GM12878 (cell line): Measurements from ENCODE around the gene MIER1. TPM values are rescaled to one million over a fixed set of nuclear protein-coding genes. Genes with fewer than 3 reads are reported as not detected.

Experiments used
- ATAC-seq: fragments of 200-7000 bp; cut with Tn5 transposase; 3 replicates; pipeline ENCODE4 v1.9.1; 2020; ENCODE audit warnings: mild to moderate bottlenecking, moderate library complexity
- BruUV-seq: library from RNA; stranded (reverse); fragments of 400-500 nt; replicated peaks from 2 replicates; lab custom pipeline; 2021; lab: Mats Ljungman, UMichigan
- CTCF ChIA-PET: fragments of 300-600 bp; sonication (Branson Sonifier 250); formaldehyde crosslinking; extraction: SDS; loops from one replicate; lab custom pipeline; 2021; ENCODE audit warnings: inconsistent platforms; lab: Yijun Ruan, JAX
- POLR2A ChIA-PET: fragments of 350-600 bp; formaldehyde crosslinking; extraction: SDS; loops from one replicate; lab custom pipeline; 2021; ENCODE audit warnings: inconsistent platforms; lab: Charles Lee
- RAD21 ChIA-PET: fragments of 300-600 bp; sonication (Branson Sonifier 250); formaldehyde crosslinking; loops from one replicate; lab custom pipeline; 2023; ENCODE audit warnings: antibody characterized with exemption; ENCODE audit not compliant: unreplicated experiment; lab: Charles Lee
- SMC1A ChIA-PET: fragments of 300-600 bp; sonication (Branson Sonifier 250); formaldehyde crosslinking; loops from one replicate; lab custom pipeline; 2023; ENCODE audit not compliant: unreplicated experiment, uncharacterized antibody; lab: Charles Lee
- DNase-seq: peaks from one replicate; pipeline ENCODE4 v3.0.0-alpha.2; 2011; ENCODE audit warnings: low read depth, low spot score
- FAIRE-seq: peaks from 3 replicates; lab custom pipeline; 2011; peaks lifted over from hg19 to GRCh38; lab: Jason Lieb, UNC
- H2AFZ ChIP-seq: 2 replicates; pipeline ENCODE4 v1.6.0; 2011; ENCODE audit warnings: low read depth, low read length, control low read depth; ENCODE audit not compliant: control insufficient read depth
- H3K27ac ChIP-seq: 2 replicates; pipeline ENCODE4 v1.5.1; 2011; ENCODE audit warnings: control low read depth; ENCODE audit not compliant: control insufficient read depth, insufficient read depth
- H3K27me3 ChIP-seq, 2 experiments: replicated peaks in 1 of 2; 2 replicates each; pipeline versions ENCODE4 v1.6.0 to v1.6.1; 2011; ENCODE audit warnings: low read length in 1 of 2; ENCODE audit not compliant: control insufficient read depth in 2 of 2, insufficient read depth in 2 of 2
- H3K36me3 ChIP-seq, 2 experiments: 2 replicates each; pipeline ENCODE4 v1.5.1; 2011; ENCODE audit warnings: low read length in 1 of 2; ENCODE audit not compliant: control insufficient read depth in 2 of 2, insufficient read depth in 2 of 2
- H3K4me1 ChIP-seq: 2 replicates; pipeline ENCODE4 v1.6.1; 2011; ENCODE audit warnings: mild to moderate bottlenecking, low read length, moderate library complexity, mixed read lengths; ENCODE audit not compliant: control insufficient read depth, insufficient read depth
- H3K4me2 ChIP-seq: 2 replicates; pipeline ENCODE4 v1.6.0; 2011; ENCODE audit warnings: control low read depth; ENCODE audit not compliant: control insufficient read depth, insufficient read depth
- H3K4me3 ChIP-seq: fragments of 200-600 bp; sonication (generic); 2 replicates; pipeline ENCODE4 v1.5.1; 2016
- H3K79me2 ChIP-seq: 2 replicates; pipeline ENCODE4 v1.6.0; 2011; ENCODE audit warnings: low read length; ENCODE audit not compliant: control insufficient read depth, insufficient read depth
- H3K9ac ChIP-seq: 2 replicates; pipeline ENCODE4 v1.8.0; 2011; ENCODE audit warnings: low read length, control low read depth, mixed read lengths; ENCODE audit not compliant: control insufficient read depth, insufficient read depth
- H3K9me3 ChIP-seq: replicated peaks from 3 replicates; pipeline ENCODE4 v1.5.1; 2011; ENCODE audit warnings: mild to moderate bottlenecking, low read length; ENCODE audit not compliant: control insufficient read depth, insufficient read depth
- H4K20me1 ChIP-seq: 2 replicates; pipeline ENCODE4 v1.6.0; 2011; ENCODE audit not compliant: control insufficient read depth, insufficient read depth
- KAT2A ChIP-seq: conservative IDR thresholded peaks from 2 replicates; pipeline ENCODE4 v1.6.1; 2011; ENCODE audit warnings: low read depth, low read length; ENCODE audit not compliant: control insufficient read depth
- PML ChIP-seq: IDR thresholded peaks from 2 replicates; pipeline ENCODE4 v1.6.1; 2012; ENCODE audit warnings: low read length, inconsistent platforms
- RELA ChIP-seq: fragments of 450-650 bp; IDR thresholded peaks from 2 replicates; pipeline ENCODE4 v1.8.0; 2014; ENCODE audit warnings: borderline replicate concordance; ENCODE audit not compliant: partially characterized antibody
- RELB ChIP-seq: fragments of 450-650 bp; IDR thresholded peaks from 2 replicates; pipeline ENCODE4 v1.6.1; 2017; ENCODE audit warnings: low read depth, mild to moderate bottlenecking, moderate library complexity
- SRF ChIP-seq, 2 experiments: IDR thresholded peaks; 2 replicates each; pipeline ENCODE4 v1.6.1; 2011; ENCODE audit warnings: low read depth in 2 of 2, low read length in 2 of 2, mild to moderate bottlenecking in 1 of 2, moderate library complexity in 1 of 2
- SUZ12 ChIP-seq: fragments of 200-600 bp; sonication (generic); IDR thresholded peaks from one replicate; pipeline ENCODE4 v1.6.1; 2018; ENCODE audit warnings: antibody characterized with exemption, mild to moderate bottlenecking; ENCODE audit not compliant: unreplicated experiment
- YY1 ChIP-seq: IDR thresholded peaks from 2 replicates; pipeline ENCODE4 v1.6.1; 2011; ENCODE audit warnings: low read depth, mild to moderate bottlenecking, low read length
- ZBTB4 ChIP-seq: fragments of 450-650 bp; formaldehyde crosslinking; IDR thresholded peaks from 2 replicates; pipeline ENCODE4 v1.4.0; 2022; ENCODE audit warnings: mild to moderate bottlenecking, moderate library complexity
- WGBS: methylation state at CpG from one replicate; pipeline ENCODE4 v1.1.6; 2016; ENCODE audit warnings: low lambda C conversion rate; ENCODE audit not compliant: insufficient replicate concordance, insufficient coverage; ENCODE audit errors: missing lambda C conversion rate; 5-methylcytosine and 5-hydroxymethylcytosine counted together
- in situ Hi-C: fragments of 300-500 bp; cut with MboI; formaldehyde crosslinking; loops from 9 replicates; pipeline ENCODE4 v1.14.3; 2018; ENCODE audit warnings: mixed read lengths
- intact Hi-C: fragments of 100-400 bp; cut with micrococcal nuclease; formaldehyde crosslinking; loops from one replicate; pipeline ENCODE4 v1.14.2; 2022; ENCODE audit not compliant: unreplicated experiment
- polyA plus RNA-seq, 11 experiments: library from polyadenylated mRNA; depleted of rRNA in 4 of 11; unstranded in 6 of 11; stranded (reverse) in 5 of 11; fragments of >200 nt; fragmentation: Nextera tagmentation in 4 of 11; fragmentation: Illumina TruSeq in 1 of 11; extraction: Ambion mirVana in 4 of 11; extraction: Trizol in 1 of 11; gene quantifications; 1 replicate in 1 of 11; 2 replicates in 10 of 11; pipeline versions ENCODE4 v1.2.1 to v1.2.3, GENCODE V29; 2011 to 2016; ENCODE audit warnings: inconsistent platforms in 2 of 11, missing spikeins in 2 of 11, low read depth in 1 of 11
- total RNA-seq, 4 experiments: library from RNA; depleted of rRNA in 3 of 4; stranded (reverse); fragments of >200 nt in 3 of 4; fragmentation: Illumina TruSeq in 1 of 4; extraction: Trizol in 1 of 4; gene quantifications; 2 replicates each; pipeline versions ENCODE4 v1.2.1 to v1.2.3, GENCODE V29; 2013 to 2021

The MIER1 gene
- total and polyA plus RNA-seq, 10 of the 15 experiments (the other 5 are each of a cell fraction or from before 2014, with no cell fraction given), result 13.6 to 39.8 (median 25.7) TPM

GRCh38 chr1:66889030-66889429, 35.8 kb upstream of the MIER1 start (continued):
- TF ChIP-seq RELB, result no peak
- no peak for TF ChIP-seq PML
- TF ChIP-seq YY1, result no peak
- TF ChIP-seq, all 136 proteins: peak for 0

DNA sequence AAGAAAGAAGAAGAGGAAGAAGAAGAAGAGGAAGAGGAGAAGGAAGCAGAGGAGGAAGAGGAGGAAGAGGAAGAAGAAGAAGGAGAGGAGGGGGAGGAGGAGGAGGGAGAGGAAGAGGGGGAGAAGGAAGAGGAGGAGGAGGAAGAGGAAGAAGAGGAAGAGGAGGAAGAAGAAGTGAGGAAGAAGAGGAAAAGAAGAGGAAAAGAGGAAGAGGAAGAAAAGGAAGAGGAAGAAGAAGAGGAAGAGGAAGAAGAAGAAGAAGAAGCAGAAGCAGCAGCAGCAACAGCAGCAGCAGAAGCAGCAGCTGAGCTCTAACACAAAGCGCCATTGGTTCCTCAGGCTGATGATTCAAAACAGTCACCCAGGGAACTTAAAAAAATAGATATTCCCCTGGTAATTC, 34.2 kb upstream of the MIER1 start:
- H3K27ac ChIP-seq, result no peak overlapping the region
- POLR2A ChIA-PET, result no interaction called here
- TF ChIP-seq KAT2A (no peak), SRF (IDR thresholded peaks at IDR 0.05; ENCODE audit: low read depth in 2 of 2, low read length in 2 of 2) (no peak), ZBTB4 (CRISPR knock-in tag) (no peak), RELA (no peak), SUZ12 (no peak)
- no peaks in the 10 kb centered on the region for H3K4me1 ChIP-seq
- H3K4me3 ChIP-seq, result no peak overlapping the region
- no TSS peak for BruUV-seq
- no peaks in the 10 kb centered on the region for H4K20me1 ChIP-seq
- no peaks in the 10 kb centered on the region for H3K27me3 ChIP-seq
- no peak overlapping the region for H3K4me2 ChIP-seq
- H3K36me3 ChIP-seq, result no peaks in the 10 kb centered on the region
- intact Hi-C loops, result no loop called here
- FAIRE-seq (no peak), DNase-seq (no peak), ATAC-seq (no peak)
- H3K79me2 ChIP-seq, result no peaks in the 10 kb centered on the region
- H2AFZ ChIP-seq, result no peak overlapping the region
- no peak overlapping the region for H3K9ac ChIP-seq
- RAD21 ChIA-PET, result no interaction called here
- no peaks in the 10 kb centered on the region for H3K9me3 ChIP-seq
- CTCF ChIA-PET, result no interaction called here
- SMC1A ChIA-PET, result no interaction called here
- in situ Hi-C loops, result no loop called here
- 56% methylated on average over 1 of the region's 1 CpG for WGBS
